SJCRH30 (cell line): Measurements from ENCODE around the gene CLCNKA. TPM values are rescaled to one million over a fixed set of nuclear protein-coding genes. Genes with fewer than 3 reads are reported as not detected.
A peak's percentile ranks its signal among the peaks of the same experiment; 100 is the strongest.

ENCODE experiments used
- DNase-seq, 2 experiments: peaks; one replicate each; pipeline ENCODE4 v3.0.0-alpha.2; 2015 to 2020
- H3K27ac ChIP-seq: fragments of 250-450 bp; sonication (Bioruptor Pico); 2 replicates; pipeline ENCODE4 v1.5.1; 2020; ENCODE audit warnings: mild to moderate bottlenecking, moderate library complexity
- H3K27me3 ChIP-seq: fragments of 250-450 bp; sonication (Bioruptor Pico); 2 replicates; pipeline ENCODE4 v1.5.1; 2020; ENCODE audit warnings: mild to moderate bottlenecking, moderate library complexity
- H3K36me3 ChIP-seq: fragments of 250-450 bp; sonication (Bioruptor Pico); 2 replicates; pipeline ENCODE4 v1.5.1; 2020; ENCODE audit warnings: mild to moderate bottlenecking, moderate library complexity
- H3K4me1 ChIP-seq: fragments of 250-450 bp; sonication (Bioruptor Pico); 2 replicates; pipeline ENCODE4 v1.5.1; 2020; ENCODE audit warnings: mild to moderate bottlenecking, moderate library complexity
- H3K4me3 ChIP-seq: fragments of 250-450 bp; sonication (Bioruptor Pico); 2 replicates; pipeline ENCODE4 v1.5.1; 2020; ENCODE audit warnings: mild to moderate bottlenecking, moderate library complexity
- H3K9me3 ChIP-seq: fragments of 250-450 bp; sonication (Bioruptor Pico); replicated peaks from 2 replicates; pipeline ENCODE4 v1.5.1; 2020; ENCODE audit warnings: mild to moderate bottlenecking, moderate library complexity
- total RNA-seq: library from RNA; depleted of rRNA; stranded (reverse); fragments of >200 nt; shearing (Covaris generic); gene quantifications from 2 replicates; pipeline ENCODE4 v1.2.3, GENCODE V29; 2014

CLCNKA gene
- total RNA-seq, 1 experiment from 2014 or later, result 0.42 TPM

DNA sequence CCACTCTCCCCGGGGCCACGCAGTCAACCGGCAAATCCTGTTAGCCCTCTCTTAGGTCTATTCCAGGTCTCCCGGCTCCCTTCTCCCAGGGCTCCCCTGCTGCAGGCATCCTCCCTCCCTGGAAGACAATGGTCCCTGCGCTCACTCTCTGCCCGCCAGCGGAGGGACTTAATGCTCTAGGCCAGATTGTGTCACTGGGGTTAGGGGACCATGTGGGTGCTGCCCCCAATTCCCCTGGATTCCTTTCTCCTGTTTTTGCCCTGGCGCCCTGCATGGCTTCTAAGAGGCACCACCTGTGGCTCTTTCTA is 43.4 kb downstream of the CLCNKA start:
- peaks cover 15% of the 10 kb centered on the region for H3K4me1 ChIP-seq
- no peak for DNase-seq
- no peaks in the 10 kb centered on the region for H3K36me3 ChIP-seq
- H3K4me3 ChIP-seq, result no peak overlapping the region
- H3K9me3 ChIP-seq, result no peaks in the 10 kb centered on the region
- no peak overlapping the region for H3K27ac ChIP-seq
- H3K27me3 ChIP-seq, result peaks cover 51% of the 10 kb centered on the region

DNA sequence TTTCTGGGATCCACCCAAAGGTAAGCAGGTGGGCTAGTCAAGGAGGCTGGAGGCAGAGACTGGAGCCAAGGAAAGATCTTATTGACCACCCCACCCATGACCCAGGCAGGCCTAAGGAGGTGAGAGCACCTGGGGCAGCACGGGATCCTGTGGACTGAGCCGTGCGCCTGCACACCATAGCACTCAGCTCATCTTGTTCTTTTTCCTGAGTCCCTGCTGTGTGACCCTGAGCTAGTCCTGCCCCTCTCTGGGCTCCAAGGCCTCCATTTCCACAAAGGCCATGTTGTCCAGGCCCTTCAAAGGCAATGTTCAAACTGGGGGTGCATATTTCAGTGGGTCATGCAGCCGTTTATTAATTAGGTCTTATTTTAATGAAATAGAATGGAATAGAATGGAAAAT is 44.4 kb downstream of the CLCNKA start:
- Histone ChIP-seq H3K27ac (no peak overlapping the region), H3K9me3 (no peaks in the 10 kb centered on the region), H3K4me3 (no peak overlapping the region), H3K27me3 (peaks cover 47% of the 10 kb centered on the region), H3K36me3 (no peaks in the 10 kb centered on the region), H3K4me1 (peaks cover 15% of the 10 kb centered on the region)
- DNase-seq, result no peak

DNA sequence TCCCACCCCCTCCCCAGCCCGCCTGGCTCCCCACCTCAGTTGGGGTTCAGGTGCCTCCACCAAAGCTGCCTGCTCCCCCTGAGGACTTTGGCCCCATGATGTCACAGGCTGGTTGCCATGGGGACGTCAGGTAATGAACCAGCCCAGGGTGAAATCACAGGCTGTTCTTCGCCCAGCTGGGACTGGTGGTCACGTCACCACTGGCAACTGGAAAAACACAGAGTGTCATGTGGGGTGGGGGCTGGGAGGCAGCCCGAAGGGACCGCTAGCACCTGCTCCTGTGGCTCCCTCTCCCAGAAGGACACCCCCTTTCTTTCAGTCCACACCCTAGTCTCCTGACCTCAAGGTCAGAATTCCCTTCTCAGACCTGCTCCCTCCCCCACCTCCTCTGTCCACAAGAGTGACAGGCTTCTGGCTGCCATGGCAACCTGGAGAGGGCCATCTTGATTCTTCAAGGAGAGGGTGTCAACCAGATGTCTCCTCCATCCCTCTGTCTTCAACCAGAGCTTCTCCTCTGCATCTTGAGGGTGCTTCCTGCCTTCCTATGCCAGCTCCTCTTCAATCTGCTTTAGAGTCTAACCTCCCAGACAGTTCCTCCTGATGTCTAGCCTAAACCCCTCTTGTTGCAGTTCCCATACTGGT is 45.4 kb downstream of the CLCNKA start:
- no peaks in the 10 kb centered on the region for H3K9me3 ChIP-seq
- H3K4me3 ChIP-seq, result no peak overlapping the region
- H3K36me3 ChIP-seq, result no peaks in the 10 kb centered on the region
- H3K4me1 ChIP-seq, result peaks cover 15% of the 10 kb centered on the region
- peak; percentile 73 to 75 for DNase-seq
- H3K27ac ChIP-seq, result no peak overlapping the region
- peaks cover 51% of the 10 kb centered on the region for H3K27me3 ChIP-seq

DNA sequence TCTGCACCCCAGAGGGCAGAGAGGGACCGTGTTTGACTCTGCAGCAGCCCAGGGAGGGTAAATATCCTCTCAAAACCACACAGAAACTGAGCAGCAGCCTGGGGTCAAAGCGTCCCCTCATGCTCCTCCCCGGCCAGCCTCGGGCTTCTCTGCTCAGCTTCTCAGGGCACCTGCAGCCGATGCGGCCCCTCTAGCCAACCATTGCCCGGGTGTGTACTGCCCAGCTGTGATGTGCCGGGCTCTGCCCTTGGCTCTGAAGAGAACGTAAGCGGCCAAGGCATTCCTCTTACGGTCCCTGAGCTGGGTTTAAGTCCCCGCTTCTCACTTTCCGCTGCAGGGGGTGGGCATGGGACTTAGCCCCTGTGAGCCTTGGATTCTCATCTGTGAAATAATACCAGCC is 46.1 kb downstream of the CLCNKA start:
- no peak overlapping the region for H3K4me3 ChIP-seq
- no peak for DNase-seq
- no peaks in the 10 kb centered on the region for H3K36me3 ChIP-seq
- peaks cover 15% of the 10 kb centered on the region for H3K4me1 ChIP-seq
- no peak overlapping the region for H3K27ac ChIP-seq
- H3K9me3 ChIP-seq, result no peaks in the 10 kb centered on the region
- H3K27me3 ChIP-seq, result peaks cover 56% of the 10 kb centered on the region

DNA sequence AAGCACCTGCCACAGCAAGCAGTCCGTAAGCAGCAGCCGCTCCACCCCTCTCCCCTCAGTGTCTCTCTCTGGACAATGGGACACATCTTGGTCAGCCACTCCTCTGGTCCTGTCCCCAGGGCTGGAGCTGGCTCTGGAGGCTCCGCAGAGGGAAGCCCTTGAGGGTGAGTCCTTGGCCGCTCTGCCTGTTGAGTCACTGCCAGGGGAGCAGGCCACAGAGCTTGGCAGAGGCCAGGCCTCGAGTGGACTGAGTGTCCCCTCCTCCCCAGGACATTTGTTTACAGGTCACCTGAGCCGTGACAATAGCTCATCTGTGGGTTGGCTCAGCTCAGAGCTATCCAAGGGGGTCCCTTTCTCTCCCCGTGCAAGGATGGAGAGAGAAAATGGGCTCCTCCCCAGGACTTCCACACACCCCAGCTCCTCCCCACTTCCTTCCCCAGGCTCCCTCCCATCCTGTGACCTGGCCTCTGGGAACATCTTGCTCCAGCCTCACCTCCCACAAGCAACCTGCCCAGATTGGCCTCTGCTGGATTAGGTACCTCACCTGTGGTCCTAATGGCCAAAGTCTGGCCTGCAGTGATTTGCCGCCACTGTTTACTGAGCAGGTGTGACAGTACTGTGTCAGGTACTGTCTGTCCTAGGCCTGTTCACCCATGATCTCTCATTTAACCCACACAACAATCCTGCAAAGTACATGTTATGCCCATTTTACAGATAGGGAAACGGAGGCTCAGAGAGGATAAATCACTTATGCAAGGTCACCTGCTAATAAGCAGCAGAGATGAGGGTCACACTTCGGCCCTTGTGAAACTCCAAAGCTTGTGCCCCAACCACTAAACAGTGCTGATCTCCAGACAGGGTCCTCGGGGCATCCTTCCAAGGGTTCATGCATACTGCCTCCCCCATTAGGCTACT is 46.8 kb downstream of the CLCNKA start:
- Histone ChIP-seq H3K27me3 (peaks cover 52% of the 10 kb centered on the region), H3K36me3 (no peaks in the 10 kb centered on the region), H3K9me3 (no peaks in the 10 kb centered on the region), H3K27ac (no peak overlapping the region), H3K4me3 (no peak overlapping the region), H3K4me1 (peaks cover 15% of the 10 kb centered on the region)
- no peak for DNase-seq

DNA sequence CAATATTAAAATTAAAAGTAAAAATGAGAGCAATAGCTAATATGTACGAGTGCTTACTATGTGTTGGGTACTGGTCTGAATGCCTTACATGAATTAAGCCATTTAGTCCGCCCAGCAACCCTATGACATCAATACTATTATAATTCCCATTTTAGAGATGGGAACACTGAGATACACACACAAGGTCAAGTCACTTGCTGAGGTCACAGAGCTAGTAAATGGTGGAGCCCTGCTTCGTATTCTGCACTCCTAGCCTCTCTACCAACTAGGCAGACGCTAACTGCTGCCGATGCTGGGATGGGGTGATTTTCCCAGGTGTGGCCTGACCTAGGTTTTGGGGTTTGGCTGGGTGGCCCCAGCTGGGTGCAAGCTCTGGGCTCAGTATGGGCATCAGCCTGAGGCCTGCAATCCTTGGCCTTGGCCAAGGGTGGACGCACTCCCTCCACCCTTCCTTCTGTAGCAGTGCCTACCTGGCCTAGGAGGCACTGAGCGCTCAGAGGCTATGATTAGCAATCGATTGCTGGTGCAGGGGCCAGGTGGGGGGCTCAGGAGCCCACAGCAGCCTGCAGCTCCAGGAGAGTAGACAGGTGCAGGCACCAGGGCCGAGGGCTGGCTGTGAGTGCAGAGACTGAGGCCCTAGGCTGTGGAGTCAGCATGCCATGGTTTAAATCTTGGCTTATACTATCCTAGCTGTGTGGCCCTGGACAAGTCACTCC is 49.0 kb downstream of the CLCNKA start:
- Histone ChIP-seq H3K4me1 (peaks cover 19% of the 10 kb centered on the region), H3K27ac (no peak overlapping the region), H3K36me3 (no peaks in the 10 kb centered on the region), H3K27me3 (peaks cover 38% of the 10 kb centered on the region), H3K9me3 (no peaks in the 10 kb centered on the region), H3K4me3 (no peak overlapping the region)
- DNase-seq, result no peak

DNA sequence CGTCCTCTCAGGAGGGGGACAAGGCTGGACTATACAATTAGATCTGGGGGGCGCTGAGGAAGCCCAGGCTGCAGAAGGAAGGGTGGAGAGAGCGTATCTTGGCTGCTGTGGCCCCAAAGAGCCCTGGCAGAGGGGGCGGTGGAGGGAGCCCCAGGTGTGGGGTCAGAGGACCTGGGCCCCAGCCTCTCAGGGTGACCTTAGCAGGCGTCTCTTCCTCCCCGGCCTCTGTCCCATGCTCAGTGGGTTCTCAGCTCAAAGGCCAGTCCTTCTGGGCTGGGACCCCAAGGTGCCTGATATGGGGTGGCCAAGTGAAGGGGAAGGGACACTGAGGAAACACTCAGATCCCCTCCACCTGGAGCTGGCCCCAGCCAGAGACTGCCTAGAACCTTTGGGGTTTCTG is 49.8 kb downstream of the CLCNKA start:
- Histone ChIP-seq H3K27ac (no peak overlapping the region), H3K4me1 (peaks cover 22% of the 10 kb centered on the region), H3K9me3 (no peaks in the 10 kb centered on the region), H3K27me3 (peaks cover 34% of the 10 kb centered on the region), H3K4me3 (no peak overlapping the region), H3K36me3 (no peaks in the 10 kb centered on the region)
- no peak for DNase-seq

DNA sequence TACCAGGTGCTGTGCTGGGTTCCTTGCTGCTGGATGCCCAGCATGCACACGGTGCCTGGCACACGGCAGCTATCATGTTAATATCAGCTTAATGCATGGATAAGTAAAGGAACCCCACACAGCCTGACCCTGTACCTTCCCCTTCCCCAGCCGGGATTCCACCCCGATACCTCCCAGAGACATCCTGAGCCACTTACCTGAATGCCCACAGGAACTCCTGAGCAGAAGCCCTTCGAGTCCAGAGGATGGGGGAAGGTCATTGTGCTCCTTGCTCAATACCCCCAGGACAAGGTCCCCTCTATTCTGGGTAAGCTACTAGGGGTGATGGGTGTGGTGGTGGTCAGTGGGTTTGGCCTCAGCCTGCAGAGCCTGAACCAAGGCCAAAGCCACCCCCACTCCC is 50.3 kb downstream of the CLCNKA start:
- Histone ChIP-seq H3K9me3 (no peaks in the 10 kb centered on the region), H3K36me3 (no peaks in the 10 kb centered on the region)
- no peak for DNase-seq

DNA sequence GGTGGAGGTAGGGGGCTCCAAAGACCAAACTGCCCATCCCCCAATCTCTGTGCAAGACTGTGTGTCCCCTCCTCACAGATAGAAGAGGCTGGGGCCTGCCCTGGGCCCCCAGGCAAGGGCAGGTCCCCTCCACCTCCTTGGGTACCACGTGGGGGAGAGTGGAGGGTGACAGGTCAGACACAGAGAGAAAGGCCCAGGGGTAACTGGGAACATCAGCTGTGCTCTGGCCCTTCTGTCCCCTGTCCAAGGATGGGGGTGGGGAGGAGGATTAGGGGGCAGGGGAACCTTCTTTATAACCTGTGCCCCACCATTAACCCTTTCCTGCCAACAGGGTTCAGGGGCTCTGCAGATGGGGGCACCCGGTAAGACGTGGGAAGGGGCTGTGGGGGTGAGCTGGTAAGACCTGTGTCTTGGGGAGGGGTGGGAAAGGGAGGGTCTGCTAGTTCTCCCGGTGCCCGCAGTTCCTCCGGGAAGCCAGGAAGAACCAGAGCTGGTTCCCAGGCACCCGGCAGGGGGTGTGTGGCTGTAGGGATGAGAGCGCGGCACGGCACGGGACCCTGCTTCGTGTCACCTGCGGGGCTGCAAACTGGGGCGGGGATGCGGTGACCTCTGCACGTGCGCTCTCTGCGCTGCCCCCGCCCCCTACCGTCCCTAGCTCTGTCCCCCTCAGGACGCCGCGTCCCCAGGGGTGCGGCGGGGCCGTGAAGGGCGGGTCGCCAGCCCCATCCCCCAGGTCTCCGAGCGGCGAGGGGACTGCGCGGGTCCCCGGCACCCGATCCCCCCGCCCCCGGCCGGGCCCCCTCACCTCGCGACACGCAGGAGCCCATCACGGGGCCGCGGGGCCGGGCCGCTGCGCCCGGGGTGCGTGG is 51.0 kb downstream of the CLCNKA start:
- no peak for DNase-seq

More for the DNA sequence above, 50.3 kb downstream of the CLCNKA start:
- Histone ChIP-seq H3K27me3 (peaks cover 34% of the 10 kb centered on the region), H3K4me3 (no peak overlapping the region), H3K27ac (no peak overlapping the region), H3K4me1 (peaks cover 17% of the 10 kb centered on the region)

DNA sequence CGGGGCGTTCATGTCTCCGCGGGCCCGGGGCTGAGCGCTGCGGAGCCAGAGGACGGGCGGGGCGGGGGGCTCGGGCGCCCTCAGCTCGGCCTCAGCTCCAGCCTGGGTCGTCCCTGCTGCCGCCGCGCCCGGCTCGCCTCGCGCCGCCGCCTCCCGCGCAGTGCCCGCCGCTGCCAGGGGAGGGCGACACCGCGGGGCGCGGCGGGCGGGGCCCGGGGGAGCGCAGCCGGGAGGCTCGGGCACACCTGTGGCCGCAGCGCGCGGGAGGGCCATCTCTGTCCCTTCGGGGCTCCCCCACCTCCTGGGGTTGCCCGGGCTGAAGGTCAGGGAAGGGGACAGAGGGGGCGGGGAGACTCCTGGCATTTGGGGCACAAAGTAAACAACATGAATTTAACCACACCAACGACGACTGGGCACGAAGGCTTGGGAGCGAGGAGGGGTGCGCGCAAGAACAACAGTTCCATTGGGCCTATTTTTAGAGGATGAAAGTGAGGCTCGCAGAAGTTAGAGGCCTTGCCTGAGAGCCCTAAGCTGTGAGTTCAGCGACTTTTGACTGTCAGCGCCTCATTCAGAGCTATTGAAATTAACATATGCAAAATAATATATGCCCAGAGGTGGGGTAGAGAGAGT is 51.8 kb downstream of the CLCNKA start, which contains the start of gene FAM131C:
Gene FAM131C (minus strand): TSS at position 162 of the 630 bp plus-strand sequence. CDS start 209 bp downstream, outside the sequence.
- peak; percentile 33 to 57 for DNase-seq
- Histone ChIP-seq H3K4me3 (peak within 1 kb of the TSS; percentile 42), H3K9me3 (no peaks in the 10 kb centered on the region), H3K27me3 (peaks cover 27% of the 10 kb centered on the region), H3K4me1 (peaks cover 8% of the 10 kb centered on the region), H3K36me3 (no peaks in the 10 kb centered on the region), H3K27ac (no peak within 1 kb of the TSS)

More for the DNA sequence above, 51.0 kb downstream of the CLCNKA start:
- H3K4me1 ChIP-seq, result peaks cover 12% of the 10 kb centered on the region
- no peak overlapping the region for H3K27ac ChIP-seq
- peak overlapping the region; percentile 42 for H3K4me3 ChIP-seq
- H3K9me3 ChIP-seq, result no peaks in the 10 kb centered on the region
- H3K36me3 ChIP-seq, result no peaks in the 10 kb centered on the region
- peaks cover 31% of the 10 kb centered on the region for H3K27me3 ChIP-seq

DNA sequence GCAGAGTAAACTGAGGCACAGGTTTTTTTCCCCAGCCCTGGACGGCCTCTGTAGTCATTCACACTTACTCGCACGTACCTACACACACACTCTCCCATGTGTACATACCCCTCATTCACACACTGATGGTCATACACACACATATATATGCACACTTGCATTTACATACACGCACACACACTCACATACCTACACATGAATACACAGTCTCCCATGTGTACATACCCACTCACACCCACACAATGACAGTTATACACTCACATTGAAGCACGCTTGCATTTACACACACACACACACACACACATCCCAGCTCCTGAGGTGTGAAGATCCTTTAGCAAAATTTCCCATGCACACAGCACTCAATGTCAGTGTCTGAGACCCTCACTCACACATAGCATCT is 52.4 kb downstream of the CLCNKA start:
- peaks cover 10% of the 10 kb centered on the region for H3K4me1 ChIP-seq
- peaks cover 21% of the 10 kb centered on the region; the same call in 1 of the 2 replicates for H3K27me3 ChIP-seq
- H3K9me3 ChIP-seq, result no peaks in the 10 kb centered on the region
- H3K4me3 ChIP-seq, result no peak overlapping the region
- no peaks in the 10 kb centered on the region for H3K36me3 ChIP-seq
- no peak overlapping the region for H3K27ac ChIP-seq
- DNase-seq, result no peak

DNA sequence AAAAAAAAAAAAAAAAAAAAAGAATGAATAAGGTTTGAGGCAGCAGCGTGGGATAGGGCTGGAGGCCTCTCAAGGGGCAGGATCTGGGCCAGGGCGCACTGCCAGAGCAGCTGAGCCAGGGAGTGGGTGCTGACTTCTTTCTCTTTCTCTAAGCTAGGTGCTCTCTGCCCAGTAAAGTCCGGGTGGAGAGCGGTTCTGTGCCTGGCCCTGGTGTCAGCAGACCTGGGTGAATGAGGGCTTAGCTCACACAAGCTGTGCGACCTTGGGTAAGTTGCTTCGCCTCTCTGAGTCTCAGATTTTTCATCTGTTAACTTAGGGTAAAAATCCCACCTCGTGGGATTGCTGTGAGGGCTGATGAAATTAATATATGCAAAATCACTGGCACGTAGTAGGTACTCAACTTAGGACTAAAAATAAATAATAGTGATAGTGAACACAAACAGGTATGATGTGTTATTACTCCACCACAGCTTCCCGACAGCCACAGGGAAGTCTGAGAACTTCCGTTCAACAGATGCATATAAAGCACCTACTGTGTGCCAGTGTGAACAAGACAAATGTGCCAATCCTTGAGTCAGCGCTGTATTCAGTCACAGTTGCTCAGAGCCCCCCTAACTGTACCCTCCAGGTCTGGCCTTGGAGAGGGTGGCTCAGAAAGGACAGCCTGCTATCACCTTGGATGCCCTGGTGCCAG is 53.6 kb downstream of the CLCNKA start:
- Histone ChIP-seq H3K27me3 (peaks cover 18% of the 10 kb centered on the region; the same call in 1 of the 2 replicates), H3K9me3 (no peaks in the 10 kb centered on the region), H3K4me1 (peaks cover 10% of the 10 kb centered on the region), H3K27ac (no peak overlapping the region), H3K36me3 (no peaks in the 10 kb centered on the region), H3K4me3 (no peak overlapping the region)
- peak in 1 of 2 experiments; percentile 45 for DNase-seq
